ENCODE measurements around the gene ZNF793.
A peak's percentile ranks its signal among the peaks of the same experiment; 100 is the strongest.

ZNF793 gene

GRCh38 chr19:37472165-37472564 is 34.6 kb upstream of the ZNF793 start:
- TF ChIP-seq, protein P1, sequence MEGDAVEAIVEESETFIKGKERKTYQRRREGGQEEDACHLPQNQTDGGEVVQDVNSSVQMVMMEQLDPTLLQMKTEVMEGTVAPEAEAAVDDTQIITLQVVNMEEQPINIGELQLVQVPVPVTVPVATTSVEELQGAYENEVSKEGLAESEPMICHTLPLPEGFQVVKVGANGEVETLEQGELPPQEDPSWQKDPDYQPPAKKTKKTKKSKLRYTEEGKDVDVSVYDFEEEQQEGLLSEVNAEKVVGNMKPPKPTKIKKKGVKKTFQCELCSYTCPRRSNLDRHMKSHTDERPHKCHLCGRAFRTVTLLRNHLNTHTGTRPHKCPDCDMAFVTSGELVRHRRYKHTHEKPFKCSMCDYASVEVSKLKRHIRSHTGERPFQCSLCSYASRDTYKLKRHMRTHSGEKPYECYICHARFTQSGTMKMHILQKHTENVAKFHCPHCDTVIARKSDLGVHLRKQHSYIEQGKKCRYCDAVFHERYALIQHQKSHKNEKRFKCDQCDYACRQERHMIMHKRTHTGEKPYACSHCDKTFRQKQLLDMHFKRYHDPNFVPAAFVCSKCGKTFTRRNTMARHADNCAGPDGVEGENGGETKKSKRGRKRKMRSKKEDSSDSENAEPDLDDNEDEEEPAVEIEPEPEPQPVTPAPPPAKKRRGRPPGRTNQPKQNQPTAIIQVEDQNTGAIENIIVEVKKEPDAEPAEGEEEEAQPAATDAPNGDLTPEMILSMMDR (IDR thresholded peaks at IDR 0.05; ENCODE audit: low read length, missing control alignments): no peak
- DNase-seq (ENCODE audit: low read depth): no peak
- H3K4me3 ChIP-seq (replicated peaks; ENCODE audit: low read depth, low read length): no peak overlapping the region

DNA sequence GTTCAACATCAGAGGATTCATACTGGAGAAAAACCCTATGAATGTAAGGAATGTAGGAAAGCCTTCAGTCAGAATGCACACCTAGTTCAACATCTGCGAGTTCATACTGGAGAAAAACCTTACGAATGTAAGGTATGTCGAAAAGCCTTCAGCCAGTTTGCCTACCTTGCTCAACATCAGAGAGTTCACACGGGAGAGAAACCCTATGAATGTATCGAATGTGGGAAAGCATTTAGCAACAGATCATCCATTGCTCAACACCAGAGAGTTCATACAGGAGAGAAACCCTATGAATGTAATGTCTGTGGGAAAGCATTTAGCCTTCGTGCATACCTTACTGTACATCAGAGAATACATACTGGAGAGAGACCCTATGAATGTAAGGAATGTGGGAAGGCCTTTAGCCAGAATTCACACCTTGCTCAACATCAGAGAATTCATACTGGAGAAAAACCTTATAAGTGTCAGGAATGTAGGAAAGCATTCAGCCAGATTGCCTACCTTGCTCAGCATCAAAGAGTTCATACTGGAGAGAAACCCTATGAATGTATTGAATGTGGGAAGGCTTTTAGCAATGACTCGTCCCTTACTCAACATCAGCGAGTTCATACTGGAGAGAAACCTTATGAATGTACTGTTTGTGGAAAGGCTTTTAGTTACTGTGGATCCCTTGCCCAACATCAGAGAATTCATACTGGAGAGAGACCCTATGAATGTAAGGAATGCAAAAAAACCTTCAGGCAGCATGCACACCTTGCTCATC is 22.2 kb upstream of the ZNF793 start:
- no peak overlapping the region for H3K4me3 ChIP-seq (replicated peaks; ENCODE audit: low read depth, low read length)
- TF ChIP-seq, protein P1 (IDR thresholded peaks at IDR 0.05; ENCODE audit: low read length, missing control alignments): no peak
- DNase-seq (ENCODE audit: low read depth): no peak

DNA sequence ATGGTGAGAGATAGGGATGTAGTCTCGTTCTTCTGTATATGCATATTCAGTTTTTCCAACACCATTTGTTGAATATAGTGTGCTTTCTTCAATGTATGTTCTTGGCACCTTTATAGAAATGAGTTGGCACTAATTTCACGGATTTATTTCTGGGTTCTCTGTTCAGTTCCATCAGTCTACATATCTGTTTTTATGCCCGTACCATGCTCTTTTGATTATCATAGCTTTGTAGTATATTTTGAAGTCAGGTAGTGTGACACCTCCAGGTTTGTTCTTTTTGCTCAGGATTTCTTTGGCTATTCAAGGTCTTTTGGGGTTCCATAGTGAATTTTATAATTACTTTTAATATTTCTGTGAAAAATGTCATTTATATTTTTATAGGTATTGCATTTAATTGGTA is 14.5 kb upstream of the ZNF793 start:
- no peak for DNase-seq (ENCODE audit: low read depth)
- TF ChIP-seq, protein P1 (IDR thresholded peaks at IDR 0.05; ENCODE audit: low read length, missing control alignments): no peak
- no peak overlapping the region for H3K4me3 ChIP-seq (replicated peaks; ENCODE audit: low read depth, low read length)

DNA sequence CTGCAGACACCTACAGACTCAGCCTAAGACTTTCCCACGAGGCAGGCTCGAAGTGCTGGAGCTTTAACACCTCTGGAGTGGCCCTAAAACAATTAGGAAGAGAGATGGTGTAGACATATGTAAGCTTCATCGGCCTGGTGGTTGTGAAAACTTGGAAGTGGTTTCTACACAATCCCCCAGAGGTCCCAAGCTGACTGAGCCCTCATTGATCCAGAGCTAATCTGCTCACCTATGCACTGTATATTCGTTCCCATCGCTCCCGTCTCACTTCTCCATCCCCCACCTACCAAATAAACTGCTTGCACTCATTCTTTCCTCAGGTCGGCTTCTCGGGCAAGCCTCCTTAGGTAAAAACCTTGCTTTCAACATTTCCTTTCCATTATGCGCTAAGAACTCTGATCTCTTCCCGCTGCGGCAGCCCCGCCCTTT is 767 bp upstream of the ZNF793 start:
- peak overlapping the region; percentile 74 for H3K4me3 ChIP-seq (replicated peaks; ENCODE audit: low read depth, low read length)
- TF ChIP-seq, protein P1 (IDR thresholded peaks at IDR 0.05; ENCODE audit: low read length, missing control alignments): no peak
- no peak for DNase-seq (ENCODE audit: low read depth)

GRCh38 chr19:37507167-37507464 is 377 bp downstream of the ZNF793 start:
- TF ChIP-seq, protein P1 (IDR thresholded peaks at IDR 0.05; ENCODE audit: low read length, missing control alignments): no peak
- peak overlapping the region; percentile 74 for H3K4me3 ChIP-seq (replicated peaks; ENCODE audit: low read depth, low read length)
- DNase-seq (ENCODE audit: low read depth): no peak

DNA sequence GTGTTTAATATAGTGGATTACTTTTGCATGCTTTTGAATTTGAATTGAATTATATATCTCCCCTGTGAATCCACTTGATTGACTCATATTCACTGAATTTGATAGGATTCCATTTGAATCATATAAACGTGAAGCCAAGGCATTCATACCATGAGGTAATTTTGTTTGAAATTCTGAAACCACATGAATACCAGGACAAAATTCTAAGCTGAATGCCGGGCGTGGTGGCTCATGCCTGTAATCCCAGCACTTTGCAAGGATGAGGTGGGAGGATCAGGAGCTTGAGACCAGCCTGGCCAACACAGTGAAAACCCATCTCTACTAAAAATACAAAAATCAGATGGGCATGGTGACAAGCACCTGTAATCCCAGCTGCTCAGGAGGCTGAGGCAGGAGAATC is 4.4 kb downstream of the ZNF793 start:
- H3K4me3 ChIP-seq (replicated peaks; ENCODE audit: low read depth, low read length): no peak overlapping the region
- TF ChIP-seq, protein P1 (IDR thresholded peaks at IDR 0.05; ENCODE audit: low read length, missing control alignments): no peak
- DNase-seq (ENCODE audit: low read depth): no peak

GRCh38 chr19:37511821-37512220 is 5.1 kb downstream of the ZNF793 start:
- DNase-seq (ENCODE audit: low read depth): no peak
- TF ChIP-seq, protein P1 (IDR thresholded peaks at IDR 0.05; ENCODE audit: low read length, missing control alignments): no peak
- no peak overlapping the region for H3K4me3 ChIP-seq (replicated peaks; ENCODE audit: low read depth, low read length)

Data from fibroblast of pulmonary artery (primary cell).